DND-41 (cell line): ENCODE measurements around the gene SPATA6.

Experiments
- ATAC-seq: fragments of 200-7000 bp; cut with Tn5 transposase; 3 replicates; pipeline ENCODE4 v1.9.1; 2021; ENCODE audit warnings: low read depth; ENCODE audit not compliant: insufficient read depth
- DNase-seq: peaks from one replicate; pipeline ENCODE4 v3.0.0-alpha.2; 2020
- H2AFZ ChIP-seq: 2 replicates; pipeline ENCODE4 v1.6.0; 2012; ENCODE audit warnings: low read depth, low read length
- H3K27ac ChIP-seq: 2 replicates; pipeline ENCODE4 v1.5.1; 2012; ENCODE audit warnings: low read length, inconsistent platforms
- H3K27me3 ChIP-seq: fragments of 200-600 bp; sonication (generic); 2 replicates; pipeline ENCODE4 v1.6.0; 2012; ENCODE audit warnings: low read length, mild to moderate bottlenecking, inconsistent platforms; ENCODE audit not compliant: insufficient read depth, poor library complexity
- H3K36me3 ChIP-seq: 2 replicates; pipeline ENCODE4 v1.5.1; 2012; ENCODE audit warnings: low read length, inconsistent platforms; ENCODE audit not compliant: insufficient read depth
- H3K4me1 ChIP-seq: 2 replicates; pipeline ENCODE4 v1.5.1; 2012; ENCODE audit warnings: mild to moderate bottlenecking, low read length; ENCODE audit not compliant: insufficient read depth
- H3K4me2 ChIP-seq: 2 replicates; pipeline ENCODE4 v1.6.0; 2012; ENCODE audit warnings: mild to moderate bottlenecking, moderate library complexity, low read length, inconsistent platforms; ENCODE audit not compliant: insufficient read depth
- H3K4me3 ChIP-seq, 2 experiments: fragments of 200-600 bp in 1 of 2; shearing (Covaris generic) in 1 of 2; 2 replicates each; pipeline ENCODE4 v1.5.1; 2012 to 2016; ENCODE audit warnings: inconsistent platforms in 2 of 2, low read length in 2 of 2, mild to moderate bottlenecking in 2 of 2, low read depth in 1 of 2, moderate library complexity in 1 of 2
- H3K79me2 ChIP-seq: 2 replicates; pipeline ENCODE4 v1.6.0; 2012; ENCODE audit warnings: low read length, inconsistent platforms; ENCODE audit not compliant: insufficient read depth
- H3K9ac ChIP-seq: 2 replicates; pipeline ENCODE4 v1.6.0; 2012; ENCODE audit warnings: low read depth, mild to moderate bottlenecking, inconsistent platforms, low read length, moderate library complexity
- H3K9me3 ChIP-seq: 2 replicates; pipeline ENCODE4 v1.5.1; 2012; ENCODE audit warnings: low read length, moderate library complexity, mild to moderate bottlenecking, inconsistent platforms; ENCODE audit not compliant: insufficient read depth, severe bottlenecking
- H4K20me1 ChIP-seq: 2 replicates; pipeline ENCODE4 v1.6.0; 2012; ENCODE audit warnings: low read length; ENCODE audit not compliant: insufficient read depth
- EZH2 ChIP-seq: IDR thresholded peaks from 3 replicates; pipeline ENCODE4 v1.6.1; 2012; ENCODE audit warnings: borderline replicate concordance, low read depth, mild to moderate bottlenecking, moderate library complexity, low read length, inconsistent platforms; ENCODE audit not compliant: severe bottlenecking
- TF ChIP-seq, protein P1 (sequence below): IDR thresholded peaks from 2 replicates; pipeline ENCODE4 v1.5.1; 2012; ENCODE audit warnings: borderline replicate concordance, low read length, moderate library complexity, mild to moderate bottlenecking; ENCODE audit not compliant: poor library complexity, severe bottlenecking; ENCODE audit errors: extremely low read depth

SPATA6 gene

DNA sequence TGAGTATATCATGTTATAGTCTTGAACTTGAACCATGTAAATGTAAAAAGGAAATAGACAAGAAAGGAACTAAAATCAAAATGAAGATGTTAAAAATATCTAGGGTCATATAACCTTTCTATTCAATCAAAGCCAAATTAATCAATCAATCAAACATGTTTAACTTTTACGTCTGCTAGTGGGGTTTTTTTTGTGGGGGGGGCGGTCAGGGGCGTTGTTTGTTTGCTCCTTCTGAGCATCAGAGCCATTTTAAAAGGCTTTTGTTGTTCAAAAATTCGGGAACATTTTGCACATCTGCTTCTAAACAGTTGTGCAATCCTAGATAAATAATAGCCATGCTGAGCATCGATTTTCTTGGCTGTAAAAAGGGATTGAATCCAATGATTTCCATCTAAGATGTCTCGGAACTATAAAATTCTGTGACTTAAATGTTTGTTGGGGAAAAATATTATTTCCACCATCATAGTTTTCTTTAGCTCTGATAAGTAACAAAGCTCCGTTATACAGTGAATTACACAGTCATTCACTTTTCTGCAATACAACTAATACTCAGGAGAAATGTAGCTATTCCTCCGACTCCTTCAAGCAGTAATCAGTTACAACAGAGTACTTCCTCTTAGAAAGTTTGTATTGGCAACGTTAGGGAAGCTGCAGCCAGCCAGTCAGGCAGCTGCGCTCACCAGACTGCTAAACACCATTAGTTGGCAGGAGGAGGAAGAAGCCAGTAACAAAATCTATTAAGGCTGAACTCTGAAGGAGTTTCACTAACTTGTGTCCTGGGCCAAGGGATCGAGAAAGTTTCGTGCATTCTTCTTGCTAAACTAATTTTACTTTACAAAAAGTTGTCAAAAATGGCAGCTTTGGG is 2.2 kb downstream of the SPATA6 start:
- no peaks in the 10 kb centered on the region for H3K36me3 ChIP-seq
- no peak overlapping the region for H2AFZ ChIP-seq
- no peaks in the 10 kb centered on the region for H3K4me1 ChIP-seq
- no peaks in the 10 kb centered on the region for H4K20me1 ChIP-seq
- H3K4me3 ChIP-seq: no peak overlapping the region
- no peaks in the 10 kb centered on the region for H3K79me2 ChIP-seq
- no peak for ATAC-seq
- no peaks in the 10 kb centered on the region for H3K9me3 ChIP-seq
- TF ChIP-seq, protein P1, sequence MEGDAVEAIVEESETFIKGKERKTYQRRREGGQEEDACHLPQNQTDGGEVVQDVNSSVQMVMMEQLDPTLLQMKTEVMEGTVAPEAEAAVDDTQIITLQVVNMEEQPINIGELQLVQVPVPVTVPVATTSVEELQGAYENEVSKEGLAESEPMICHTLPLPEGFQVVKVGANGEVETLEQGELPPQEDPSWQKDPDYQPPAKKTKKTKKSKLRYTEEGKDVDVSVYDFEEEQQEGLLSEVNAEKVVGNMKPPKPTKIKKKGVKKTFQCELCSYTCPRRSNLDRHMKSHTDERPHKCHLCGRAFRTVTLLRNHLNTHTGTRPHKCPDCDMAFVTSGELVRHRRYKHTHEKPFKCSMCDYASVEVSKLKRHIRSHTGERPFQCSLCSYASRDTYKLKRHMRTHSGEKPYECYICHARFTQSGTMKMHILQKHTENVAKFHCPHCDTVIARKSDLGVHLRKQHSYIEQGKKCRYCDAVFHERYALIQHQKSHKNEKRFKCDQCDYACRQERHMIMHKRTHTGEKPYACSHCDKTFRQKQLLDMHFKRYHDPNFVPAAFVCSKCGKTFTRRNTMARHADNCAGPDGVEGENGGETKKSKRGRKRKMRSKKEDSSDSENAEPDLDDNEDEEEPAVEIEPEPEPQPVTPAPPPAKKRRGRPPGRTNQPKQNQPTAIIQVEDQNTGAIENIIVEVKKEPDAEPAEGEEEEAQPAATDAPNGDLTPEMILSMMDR: no peak
- TF ChIP-seq EZH2: no peak
- no peak for DNase-seq
- H3K27me3 ChIP-seq: no peaks in the 10 kb centered on the region
- H3K9ac ChIP-seq: no peak overlapping the region
- no peak overlapping the region for H3K27ac ChIP-seq
- H3K4me2 ChIP-seq: no peak overlapping the region

GRCh38 chr1:48466594-48466993 is 5.4 kb downstream of the SPATA6 start:
- no peaks in the 10 kb centered on the region for H3K4me1 ChIP-seq
- H3K4me3 ChIP-seq: no peak overlapping the region
- H3K27ac ChIP-seq: no peak overlapping the region
- no peaks in the 10 kb centered on the region for H3K27me3 ChIP-seq
- no peak overlapping the region for H3K9ac ChIP-seq
- ATAC-seq: no peak
- H4K20me1 ChIP-seq: no peaks in the 10 kb centered on the region
- no peaks in the 10 kb centered on the region for H3K9me3 ChIP-seq
- H3K79me2 ChIP-seq: no peaks in the 10 kb centered on the region
- TF ChIP-seq, protein P1: no peak
- no peak for TF ChIP-seq EZH2
- no peak overlapping the region for H3K4me2 ChIP-seq
- H2AFZ ChIP-seq: no peak overlapping the region
- DNase-seq: no peak
- H3K36me3 ChIP-seq: no peaks in the 10 kb centered on the region

DNA sequence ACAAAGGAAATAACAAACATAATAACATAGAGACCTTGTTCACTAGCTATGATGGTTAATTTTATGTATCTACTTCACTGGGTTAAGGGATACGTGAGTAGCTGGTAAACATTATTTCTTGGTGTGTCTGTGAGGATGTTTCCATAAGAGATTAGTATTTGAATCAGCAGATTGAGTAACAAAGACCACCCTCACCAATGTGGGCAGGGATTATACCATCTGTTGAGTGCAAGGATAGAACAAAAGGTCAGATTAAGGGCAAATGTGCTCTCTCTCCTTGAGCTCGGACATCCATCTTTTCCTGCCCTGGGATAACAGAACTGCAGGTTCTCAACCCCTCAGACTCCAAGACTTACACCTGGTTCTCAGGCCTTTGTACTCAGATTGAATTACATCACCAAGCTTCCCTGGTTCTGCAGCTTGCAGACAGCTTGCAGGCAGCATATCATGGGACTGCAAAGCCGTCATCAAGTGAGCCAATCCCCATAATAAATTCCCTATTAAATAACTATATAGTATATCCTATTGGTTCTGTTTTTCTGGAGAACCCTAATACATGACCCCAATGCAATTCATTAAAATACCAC is 9.2 kb downstream of the SPATA6 start:
- ATAC-seq (no peak), DNase-seq (no peak)
- Histone ChIP-seq H3K4me2 (no peak overlapping the region), H3K27ac (no peak overlapping the region), H3K36me3 (no peaks in the 10 kb centered on the region), H2AFZ (no peak overlapping the region), H3K9me3 (no peaks in the 10 kb centered on the region), H3K4me1 (no peaks in the 10 kb centered on the region), H3K79me2 (no peaks in the 10 kb centered on the region), H3K9ac (no peak overlapping the region), H3K27me3 (no peaks in the 10 kb centered on the region), H3K4me3 (no peak overlapping the region), H4K20me1 (no peaks in the 10 kb centered on the region)
- no peak for TF ChIP-seq EZH2
- TF ChIP-seq, protein P1: no peak
